VCaP (cell line): ENCODE measurements around the gene TLE3.

ENCODE experiments used
- H3K27ac ChIP-seq: fragments of 450-650 bp; 2 replicates; pipeline ENCODE4 v1.5.1; 2017
- TF ChIP-seq, protein P1 (sequence below): fragments of 450-650 bp; conservative IDR thresholded peaks from 2 replicates; pipeline ENCODE4 v1.5.1; 2017; ENCODE audit warnings: mild to moderate bottlenecking, moderate library complexity

The TLE3 gene

DNA sequence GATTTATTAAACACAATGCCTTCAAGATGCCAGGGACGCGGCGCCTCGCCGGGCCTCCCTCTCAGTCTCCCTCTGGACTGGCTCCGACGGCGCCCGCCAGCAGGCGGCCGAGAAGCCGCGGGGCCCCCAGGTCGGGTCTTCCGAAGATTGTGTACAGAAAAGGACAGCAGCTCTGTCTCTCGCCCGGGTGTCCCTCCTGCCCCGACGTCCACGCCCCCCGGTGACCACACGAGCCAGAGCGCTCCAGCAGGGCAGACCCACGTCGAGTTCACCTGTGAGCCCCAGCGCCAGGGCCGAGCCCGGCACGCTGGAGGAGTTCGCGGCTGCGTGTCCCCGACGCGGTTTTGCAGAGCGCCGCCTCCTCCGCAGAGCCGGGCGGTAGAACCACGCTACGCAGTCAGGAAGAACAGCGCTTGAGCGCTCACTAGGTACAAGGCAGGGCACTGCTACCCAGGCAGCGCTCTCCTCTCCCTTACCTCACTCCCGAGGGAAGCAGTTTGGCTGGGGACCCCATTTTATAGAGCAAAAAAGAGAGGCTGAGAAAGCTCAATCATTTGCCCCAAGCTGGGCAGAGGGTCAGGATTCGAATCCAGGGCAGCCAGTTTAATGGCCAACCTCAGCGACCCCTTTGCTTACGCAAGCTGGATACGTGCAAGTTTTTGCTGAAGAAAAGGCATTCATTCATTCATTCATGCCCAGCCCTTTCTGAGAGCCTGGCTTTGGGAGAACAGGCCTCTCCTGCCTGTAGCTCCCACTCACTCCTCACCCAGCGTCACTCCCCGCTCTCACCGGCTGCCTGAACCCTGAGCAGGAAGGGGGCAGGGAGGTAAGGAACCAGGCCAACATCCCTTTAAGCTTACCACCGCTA, 3.0 kb upstream of the TLE3 start:
- TF ChIP-seq, protein P1, sequence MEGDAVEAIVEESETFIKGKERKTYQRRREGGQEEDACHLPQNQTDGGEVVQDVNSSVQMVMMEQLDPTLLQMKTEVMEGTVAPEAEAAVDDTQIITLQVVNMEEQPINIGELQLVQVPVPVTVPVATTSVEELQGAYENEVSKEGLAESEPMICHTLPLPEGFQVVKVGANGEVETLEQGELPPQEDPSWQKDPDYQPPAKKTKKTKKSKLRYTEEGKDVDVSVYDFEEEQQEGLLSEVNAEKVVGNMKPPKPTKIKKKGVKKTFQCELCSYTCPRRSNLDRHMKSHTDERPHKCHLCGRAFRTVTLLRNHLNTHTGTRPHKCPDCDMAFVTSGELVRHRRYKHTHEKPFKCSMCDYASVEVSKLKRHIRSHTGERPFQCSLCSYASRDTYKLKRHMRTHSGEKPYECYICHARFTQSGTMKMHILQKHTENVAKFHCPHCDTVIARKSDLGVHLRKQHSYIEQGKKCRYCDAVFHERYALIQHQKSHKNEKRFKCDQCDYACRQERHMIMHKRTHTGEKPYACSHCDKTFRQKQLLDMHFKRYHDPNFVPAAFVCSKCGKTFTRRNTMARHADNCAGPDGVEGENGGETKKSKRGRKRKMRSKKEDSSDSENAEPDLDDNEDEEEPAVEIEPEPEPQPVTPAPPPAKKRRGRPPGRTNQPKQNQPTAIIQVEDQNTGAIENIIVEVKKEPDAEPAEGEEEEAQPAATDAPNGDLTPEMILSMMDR: peak; percentile 63
- H3K27ac ChIP-seq: peak overlapping the region; percentile 98

DNA sequence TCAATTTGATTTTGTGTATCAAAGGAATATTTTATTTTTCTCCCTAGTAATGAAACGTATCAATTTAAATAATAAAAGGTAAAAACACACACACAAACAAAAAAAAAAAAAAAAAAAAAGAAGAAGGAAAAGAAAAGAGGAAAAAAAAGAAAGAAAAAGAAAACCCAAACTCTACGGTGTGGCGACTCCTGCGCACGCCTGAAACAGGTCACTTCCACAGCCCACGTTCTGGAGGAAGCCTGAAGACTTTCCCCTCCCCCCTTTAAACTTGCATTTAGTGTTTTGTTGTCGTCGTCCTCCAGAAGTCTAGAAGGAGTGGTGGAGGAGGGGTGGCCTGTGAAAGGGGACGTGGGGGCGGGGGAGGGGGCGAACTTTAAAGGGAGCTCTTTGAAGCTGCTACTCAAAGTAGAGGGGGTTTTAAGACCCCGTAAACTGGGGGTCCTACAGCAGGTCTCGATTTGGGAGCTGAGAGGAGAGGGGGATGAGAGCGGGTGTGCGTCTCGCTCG, 2.3 kb upstream of the TLE3 start:
- peak overlapping the region; percentile 98 for H3K27ac ChIP-seq
- TF ChIP-seq, protein P1: no peak

DNA sequence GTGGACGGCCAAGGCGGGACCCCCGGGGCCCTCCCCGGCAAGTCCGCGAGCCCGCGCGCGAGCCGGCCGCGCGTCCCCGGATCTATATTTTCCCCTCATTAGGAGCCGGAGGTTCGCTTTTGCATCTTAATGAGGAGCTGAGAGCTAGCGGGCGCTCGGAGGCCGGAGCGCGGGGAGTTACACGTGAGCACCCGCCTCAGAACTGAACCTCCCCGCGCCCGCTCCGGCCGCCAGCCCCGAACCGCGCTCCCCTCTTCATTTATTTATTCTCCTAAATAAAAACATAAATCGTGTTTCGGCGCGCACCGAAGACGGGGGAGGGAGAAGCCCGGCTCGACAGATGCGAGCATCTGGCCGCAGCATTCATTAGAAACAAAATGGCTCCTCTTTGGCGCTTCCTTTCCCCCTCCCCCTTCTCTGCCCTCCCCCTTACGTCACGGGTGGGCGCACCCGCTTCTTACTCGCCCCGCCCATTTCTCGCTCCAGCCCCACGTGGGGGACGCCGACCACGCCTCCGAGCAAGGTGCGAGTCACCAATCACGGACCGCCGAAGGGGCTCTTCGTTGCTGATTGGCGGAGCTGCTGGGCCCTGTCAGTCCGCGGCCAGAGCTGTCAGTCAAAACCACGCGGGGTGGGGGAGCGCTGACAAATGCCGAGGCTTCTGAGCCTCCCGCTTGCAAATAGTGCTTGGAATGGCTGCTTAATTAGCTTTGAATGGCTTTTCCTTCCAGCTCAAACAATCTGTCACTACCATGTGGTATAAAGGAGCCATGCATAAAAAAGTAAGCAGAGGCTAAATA, 1.6 kb upstream of the TLE3 start:
- TF ChIP-seq, protein P1: no peak
- H3K27ac ChIP-seq: peak overlapping the region; percentile 98

DNA sequence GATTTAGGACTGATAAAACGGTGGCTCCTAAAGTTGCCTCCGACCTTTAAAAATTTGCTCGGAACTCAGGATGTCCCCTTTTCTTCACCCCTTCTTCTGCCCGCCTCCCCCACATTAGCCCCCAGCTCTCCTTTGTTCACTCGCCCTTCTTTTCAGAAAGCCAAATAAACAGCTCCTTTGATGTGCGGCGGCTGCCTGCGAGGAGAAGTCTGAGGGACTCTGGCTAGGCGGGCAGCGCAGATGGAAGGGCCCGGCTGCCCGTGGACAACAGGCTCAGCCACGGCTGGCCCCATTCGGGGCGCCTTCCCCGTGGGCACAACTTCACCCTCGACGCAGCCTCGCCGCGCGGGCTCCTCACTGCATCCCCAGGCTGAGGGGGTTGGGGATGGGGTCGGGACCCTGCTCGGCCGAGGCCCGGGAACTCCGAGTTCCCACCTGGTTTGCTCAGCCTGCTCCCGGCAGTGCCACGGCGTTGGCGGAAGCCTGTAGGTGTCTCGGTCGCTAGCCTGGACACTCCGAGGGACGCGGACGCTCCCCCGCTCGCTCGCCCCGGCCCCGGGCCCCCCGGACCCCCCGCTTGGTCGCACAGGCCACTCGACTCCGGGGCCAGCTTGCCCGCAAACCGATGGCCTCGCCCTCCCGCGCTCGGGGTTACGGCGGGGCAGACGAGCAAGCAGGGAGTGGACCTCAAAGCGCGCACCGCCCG, 897 bp upstream of the TLE3 start:
- TF ChIP-seq, protein P1: no peak
- H3K27ac ChIP-seq: peak overlapping the region; percentile 98

DNA sequence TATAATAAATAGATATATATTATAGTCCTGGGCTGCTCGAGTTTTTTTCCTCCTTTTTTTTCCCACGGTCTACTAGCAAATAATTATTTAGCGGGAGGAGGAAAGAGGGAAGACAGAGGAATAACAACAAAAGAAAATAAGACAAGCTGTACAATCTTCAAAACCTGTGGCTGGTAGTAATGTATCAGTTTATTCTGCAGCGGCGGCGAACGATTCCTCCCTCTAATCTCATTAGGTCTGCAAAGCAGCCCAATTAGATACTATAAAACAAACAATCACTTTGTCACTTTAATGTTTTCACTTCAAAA, 390 bp upstream of the TLE3 start:
- TF ChIP-seq, protein P1: 0 out of 2 replicates have a peak, but pooled peaks have one; percentile 19
- peak overlapping the region; percentile 98 for H3K27ac ChIP-seq

DNA sequence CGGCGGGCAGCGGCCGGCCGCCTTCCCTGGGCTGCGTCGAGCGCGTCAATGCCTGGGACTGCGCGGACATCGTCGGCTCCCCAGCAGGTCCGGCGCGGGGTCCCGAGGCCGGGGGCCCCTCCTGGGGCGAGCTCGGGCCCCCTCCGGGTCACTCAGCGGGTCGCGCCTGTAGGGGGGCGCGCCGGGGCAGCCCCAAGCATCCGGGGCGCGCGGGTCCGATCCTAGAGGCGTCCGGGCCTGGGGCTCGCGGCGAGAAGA, 725 bp downstream of the TLE3 start:
- TF ChIP-seq, protein P1: no peak
- peak overlapping the region; percentile 98 for H3K27ac ChIP-seq
